Naive thymus-derived CD4-positive, alpha-beta T cell (primary cell): ENCODE results near the gene CLIC4. TPM values are rescaled to one million over a fixed set of nuclear protein-coding genes. Genes with fewer than 3 reads are reported as not detected.
A peak's percentile ranks its signal among the peaks of the same experiment; 100 is the strongest.

Experiments used
- ATAC-seq: fragments of 150-1000 bp; cut with Tn5 transposase; 2 replicates; pipeline ENCODE4 v1.10.0; 2021; ENCODE audit warnings: mild to moderate bottlenecking, moderate library complexity
- CTCF ChIA-PET: fragments of 350-600 bp; sonication (Branson Sonifier 250); formaldehyde crosslinking; loops from one replicate; lab custom pipeline; 2021; ENCODE audit warnings: antibody characterized with exemption; lab: Charles Lee
- POLR2A ChIA-PET: fragments of 350-600 bp; sonication (Branson Sonifier 250); formaldehyde crosslinking; loops from one replicate; lab custom pipeline; 2021; ENCODE audit warnings: antibody characterized with exemption, inconsistent platforms; lab: Charles Lee
- DNase-seq, 9 donors: peaks; one replicate each; pipeline versions ENCODE4 v3.0.0 to v3.0.0-alpha.2; 2020 to 2022; ENCODE audit warnings: mixed read lengths in 1 of 9
- H3K27ac ChIP-seq: one replicate; pipeline ENCODE4 v1.7.0; 2013; ENCODE audit warnings: mild to moderate bottlenecking, low read depth, low read length, moderate library complexity
- H3K27me3 ChIP-seq, 2 donors: one replicate each; pipeline ENCODE4 v1.7.0; 2013; ENCODE audit warnings: low read length in 2 of 2, mild to moderate bottlenecking in 2 of 2, moderate library complexity in 2 of 2; ENCODE audit not compliant: control insufficient read depth in 2 of 2, insufficient read depth in 2 of 2
- H3K36me3 ChIP-seq, 3 experiments: 1 replicate in 2 of 3; 2 replicates in 1 of 3; pipeline ENCODE4 v1.7.0; 2013; ENCODE audit warnings: low read length in 3 of 3, mild to moderate bottlenecking in 3 of 3, moderate library complexity in 1 of 3; ENCODE audit not compliant: insufficient read depth in 3 of 3, control insufficient read depth in 2 of 3
- H3K4me1 ChIP-seq, 2 donors: one replicate each; pipeline ENCODE4 v1.7.0; 2013; ENCODE audit warnings: low read length in 2 of 2, mild to moderate bottlenecking in 2 of 2, moderate library complexity in 1 of 2; ENCODE audit not compliant: control insufficient read depth in 2 of 2, insufficient read depth in 2 of 2
- H3K4me3 ChIP-seq: 2 replicates; pipeline ENCODE4 v1.7.0; 2013; ENCODE audit warnings: mild to moderate bottlenecking, low read length
- H3K9me3 ChIP-seq, 3 experiments: 1 replicate in 2 of 3; 2 replicates in 1 of 3; pipeline ENCODE4 v1.7.0; 2013; ENCODE audit warnings: low read length in 3 of 3; ENCODE audit not compliant: control insufficient read depth in 2 of 3
- H3K27ac Mint-ChIP-seq, 9 donors: one replicate each; pipeline ENCODE4 v1.8.0; 2020 to 2022; ENCODE audit warnings: mixed read lengths in 9 of 9, mild to moderate bottlenecking in 8 of 9, moderate library complexity in 5 of 9, inconsistent platforms in 2 of 9
- H3K27me3 Mint-ChIP-seq, 5 donors: one replicate each; pipeline ENCODE4 v1.8.0; 2021 to 2022; ENCODE audit warnings: mixed read lengths in 5 of 5, mild to moderate bottlenecking in 1 of 5
- H3K36me3 Mint-ChIP-seq, 5 donors: one replicate each; pipeline ENCODE4 v1.8.0; 2020 to 2022; ENCODE audit warnings: mixed read lengths in 5 of 5, mild to moderate bottlenecking in 3 of 5, inconsistent platforms in 1 of 5
- H3K4me1 Mint-ChIP-seq, 7 donors: one replicate each; pipeline ENCODE4 v1.8.0; 2020 to 2022; ENCODE audit warnings: mixed read lengths in 7 of 7, mild to moderate bottlenecking in 3 of 7, inconsistent platforms in 1 of 7
- H3K4me3 Mint-ChIP-seq, 10 donors: one replicate each; pipeline ENCODE4 v1.8.0; 2020 to 2022; ENCODE audit warnings: mild to moderate bottlenecking in 10 of 10, mixed read lengths in 10 of 10, moderate library complexity in 6 of 10, inconsistent platforms in 2 of 10
- H3K9me3 Mint-ChIP-seq, 11 donors: one replicate each; pipeline ENCODE4 v1.8.0; 2020 to 2022; ENCODE audit warnings: mixed read lengths in 11 of 11, mild to moderate bottlenecking in 4 of 11, inconsistent platforms in 1 of 11, moderate library complexity in 1 of 11
- intact Hi-C, 2 donors: fragments of 100-400 bp; cut with micrococcal nuclease; formaldehyde crosslinking; loops; one replicate each; pipeline ENCODE4 v1.15.1; 2023
- polyA plus RNA-seq, 2 donors: library from polyadenylated mRNA; unstranded; fragments of 300-500 nt; fragmentation: Illumina TruSeq; gene quantifications; one replicate each; pipeline ENCODE4 v1.2.3, GENCODE V29; 2021
- total RNA-seq, 6 experiments: library from RNA in 5 of 6; stranded (reverse) in 5 of 6; gene quantifications; 1 replicate in 5 of 6; 2 replicates in 1 of 6; pipeline ENCODE4 v1.2.3 and lab custom pipeline; 2021 to 2026

The CLIC4 gene
- total and polyA plus RNA-seq, 7 experiments from 2014 or later = 0.54 to 16.8 (median 1.7) TPM

GRCh38 chr1:24707687-24708086, 37.6 kb upstream of the CLIC4 start:
- no peak for DNase-seq
- Histone ChIP-seq H3K27me3 (no peaks in the 10 kb centered on the region), H3K4me3 (no peak overlapping the region), H3K4me1 (no peaks in the 10 kb centered on the region), H3K27ac (no peak overlapping the region), H3K36me3 (no peaks in the 10 kb centered on the region), H3K9me3 (no peaks in the 10 kb centered on the region)
- no peak for ATAC-seq
- H3K36me3 Mint-ChIP-seq = peaks cover 0 to 2% (median 0%) of the 10 kb centered on the region in 5 donors
- no peak overlapping the region for H3K4me3 Mint-ChIP-seq
- ChIA-PET CTCF (no interaction called here), POLR2A (no interaction called here)
- H3K4me1 Mint-ChIP-seq = peaks cover 7 to 32% (median 12%) of the 10 kb centered on the region in 7 donors
- H3K9me3 Mint-ChIP-seq = peaks cover 0 to 2% (median 0%) of the 10 kb centered on the region in 11 donors
- intact Hi-C loops = loop anchor here in 1 of 2 donors (5.0 kb wide), 1 partner anchor 40 kb away; the partner anchor contains the start of gene CLIC4
- H3K27ac Mint-ChIP-seq = no peak overlapping the region
- no peaks in the 10 kb centered on the region for H3K27me3 Mint-ChIP-seq

- Mint-ChIP-seq H3K27ac (peak overlapping the region in 1 of 9 donors; percentile 11), H3K9me3 (peaks cover 0 to 2% (median 0%) of the 10 kb centered on the region in 11 donors), H3K36me3 (peaks cover 0 to 2% (median 0%) of the 10 kb centered on the region in 5 donors), H3K4me1 (peaks cover 7 to 32% (median 12%) of the 10 kb centered on the region in 7 donors), H3K4me3 (peak overlapping the region in 1 of 10 donors; percentile 17), H3K27me3 (no peaks in the 10 kb centered on the region)
- no peaks in the 10 kb centered on the region for H3K4me1 ChIP-seq
- H3K27me3 ChIP-seq = no peaks in the 10 kb centered on the region
- H3K27ac ChIP-seq = no peak overlapping the region
- ATAC-seq = peak; percentile 60
- H3K9me3 ChIP-seq = no peaks in the 10 kb centered on the region
- DNase-seq = no peak
- POLR2A ChIA-PET = no interaction called here
- no peak overlapping the region for H3K4me3 ChIP-seq
- H3K36me3 ChIP-seq = no peaks in the 10 kb centered on the region
- CTCF ChIA-PET = no interaction called here
- intact Hi-C loops = loop anchor here in 1 of 2 donors (5.0 kb wide), 1 partner anchor 38 kb away; the partner anchor contains the start of gene CLIC4
Measured at GRCh38 chr1:24708938-24709337, 36.3 kb upstream of the CLIC4 start.

- Mint-ChIP-seq H3K27me3 (no peaks in the 10 kb centered on the region), H3K9me3 (peaks cover 0 to 2% (median 0%) of the 10 kb centered on the region in 11 donors), H3K27ac (peak overlapping the region in 2 of 9 donors; percentile 43 to 69), H3K36me3 (peaks cover 0 to 2% (median 0%) of the 10 kb centered on the region in 5 donors), H3K4me1 (peaks cover 7 to 29% (median 10%) of the 10 kb centered on the region in 7 donors), H3K4me3 (peak overlapping the region in 1 of 10 donors; percentile 62)
- H3K36me3 ChIP-seq = no peaks in the 10 kb centered on the region
- H3K4me3 ChIP-seq = no peak overlapping the region
- no peak for ATAC-seq
- no peaks in the 10 kb centered on the region for H3K4me1 ChIP-seq
- H3K27me3 ChIP-seq = no peaks in the 10 kb centered on the region
- no peak overlapping the region for H3K27ac ChIP-seq
- ChIA-PET POLR2A (no interaction called here), CTCF (no interaction called here)
- DNase-seq = no peak
- H3K9me3 ChIP-seq = no peaks in the 10 kb centered on the region
- intact Hi-C loops = loop anchor here in 1 of 2 donors (5.0 kb wide), 1 partner anchor 37 kb away; the partner anchor contains the start of gene CLIC4
Measured at GRCh38 chr1:24709791-24710441, 35.3 kb upstream of the CLIC4 start.

- H3K36me3 ChIP-seq = no peaks in the 10 kb centered on the region
- no peaks in the 10 kb centered on the region for H3K27me3 Mint-ChIP-seq
- no peak overlapping the region for H3K4me3 ChIP-seq
- H3K9me3 ChIP-seq = no peaks in the 10 kb centered on the region
- H3K4me1 ChIP-seq = no peaks in the 10 kb centered on the region
- no peaks in the 10 kb centered on the region for H3K27me3 ChIP-seq
- intact Hi-C loops = no loop called here
- DNase-seq (no peak), ATAC-seq (no peak)
- ChIA-PET CTCF (no interaction called here), POLR2A (no interaction called here)
- H3K9me3 Mint-ChIP-seq = peaks cover 0 to 2% (median 0%) of the 10 kb centered on the region in 11 donors
- no peak overlapping the region for H3K4me3 Mint-ChIP-seq
- no peak overlapping the region for H3K27ac Mint-ChIP-seq
- no peak overlapping the region for H3K27ac ChIP-seq
- H3K4me1 Mint-ChIP-seq = peaks cover 0 to 19% (median 4%) of the 10 kb centered on the region in 7 donors
- H3K36me3 Mint-ChIP-seq = peaks cover 0 to 2% (median 0%) of the 10 kb centered on the region in 5 donors
Measured at GRCh38 chr1:24711329-24711728, 33.9 kb upstream of the CLIC4 start.

- ChIA-PET POLR2A (no interaction called here), CTCF (no interaction called here)
- Histone ChIP-seq H3K4me3 (no peak overlapping the region), H3K27ac (no peak overlapping the region), H3K9me3 (no peaks in the 10 kb centered on the region), H3K36me3 (no peaks in the 10 kb centered on the region), H3K4me1 (no peaks in the 10 kb centered on the region), H3K27me3 (no peaks in the 10 kb centered on the region)
- Mint-ChIP-seq H3K9me3 (peaks cover 0 to 2% (median 0%) of the 10 kb centered on the region in 11 donors), H3K36me3 (peaks cover 0 to 2% (median 0%) of the 10 kb centered on the region in 5 donors), H3K27me3 (no peaks in the 10 kb centered on the region), H3K4me3 (no peak overlapping the region), H3K27ac (no peak overlapping the region), H3K4me1 (peaks cover 0 to 15% (median 4%) of the 10 kb centered on the region in 7 donors)
- intact Hi-C loops = no loop called here
- ATAC-seq = no peak
- DNase-seq = no peak
Measured at GRCh38 chr1:24713176-24713575, 32.1 kb upstream of the CLIC4 start.

- peaks cover 0 to 15% (median 4%) of the 10 kb centered on the region in 7 donors for H3K4me1 Mint-ChIP-seq
- CTCF ChIA-PET = no interaction called here
- POLR2A ChIA-PET = no interaction called here
Measured at GRCh38 chr1:24713736-24714135, 31.5 kb upstream of the CLIC4 start.

More at GRCh38 chr1:24713736-24714135, 31.5 kb upstream of the CLIC4 start:
- no peak overlapping the region for H3K27ac ChIP-seq
- H3K27me3 ChIP-seq = no peaks in the 10 kb centered on the region
- H3K9me3 Mint-ChIP-seq = peaks cover 0 to 2% (median 0%) of the 10 kb centered on the region in 11 donors
- ATAC-seq = no peak
- peaks cover 0 to 2% (median 0%) of the 10 kb centered on the region in 5 donors for H3K36me3 Mint-ChIP-seq
- intact Hi-C loops = no loop called here
- H3K27me3 Mint-ChIP-seq = no peaks in the 10 kb centered on the region
- H3K4me3 Mint-ChIP-seq = no peak overlapping the region
- DNase-seq = no peak
- H3K4me1 ChIP-seq = no peaks in the 10 kb centered on the region
- no peaks in the 10 kb centered on the region for H3K36me3 ChIP-seq
- no peak overlapping the region for H3K4me3 ChIP-seq
- H3K27ac Mint-ChIP-seq = no peak overlapping the region
- H3K9me3 ChIP-seq = no peaks in the 10 kb centered on the region
